Transverse colon (tissue), 4 donors: ENCODE results near the gene DNLZ.

Experiments used
- EP300 ChIP-seq: sonication (generic); formaldehyde crosslinking; IDR thresholded peaks from one replicate; pipeline ENCODE4 v1.6.1; 2017; ENCODE audit warnings: antibody characterized with exemption, low read depth
- POLR2A ChIP-seq: fragments of 450-650 bp; IDR thresholded peaks from one replicate; pipeline ENCODE4 v1.6.1; 2016; ENCODE audit warnings: antibody characterized with exemption, mild to moderate bottlenecking, moderate library complexity
- POLR2AphosphoS5 ChIP-seq, 3 donors: sonication (generic); formaldehyde crosslinking; IDR thresholded peaks; one replicate each; pipeline ENCODE4 v1.6.1; 2016; ENCODE audit warnings: antibody characterized with exemption in 3 of 3
- TF ChIP-seq, protein P1 (sequence below), 5 experiments: fragments of 200-600 bp in 3 of 5; fragments of 450-650 bp in 2 of 5; sonication (generic) in 3 of 5; IDR thresholded peaks; 1 replicate in 2 of 5; 2 replicates in 3 of 5; pipeline ENCODE4 v1.5.1; 2016 to 2017; ENCODE audit warnings: antibody characterized with exemption in 5 of 5, inconsistent platforms in 3 of 5, mild to moderate bottlenecking in 2 of 5, moderate library complexity in 1 of 5

DNA sequence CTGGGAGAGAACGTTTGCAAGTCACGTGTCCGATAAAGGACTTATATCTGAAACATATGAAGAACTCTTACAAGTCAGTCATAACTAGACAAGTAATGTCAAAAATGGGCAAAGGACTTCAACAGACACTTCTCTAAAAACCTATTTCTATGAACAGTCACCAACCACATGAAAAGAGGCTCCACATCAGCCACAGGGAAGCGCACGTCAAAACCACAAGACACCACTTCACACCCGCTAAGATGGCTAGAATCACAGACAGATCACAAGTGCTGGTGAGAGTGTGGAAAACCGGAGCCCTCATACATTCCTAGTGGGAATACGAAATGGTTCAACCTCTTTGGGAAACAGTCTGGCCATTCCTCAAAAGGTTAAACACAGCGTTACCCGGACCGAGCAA is 21.5 kb upstream of the DNLZ start:
- TF ChIP-seq, protein P1, sequence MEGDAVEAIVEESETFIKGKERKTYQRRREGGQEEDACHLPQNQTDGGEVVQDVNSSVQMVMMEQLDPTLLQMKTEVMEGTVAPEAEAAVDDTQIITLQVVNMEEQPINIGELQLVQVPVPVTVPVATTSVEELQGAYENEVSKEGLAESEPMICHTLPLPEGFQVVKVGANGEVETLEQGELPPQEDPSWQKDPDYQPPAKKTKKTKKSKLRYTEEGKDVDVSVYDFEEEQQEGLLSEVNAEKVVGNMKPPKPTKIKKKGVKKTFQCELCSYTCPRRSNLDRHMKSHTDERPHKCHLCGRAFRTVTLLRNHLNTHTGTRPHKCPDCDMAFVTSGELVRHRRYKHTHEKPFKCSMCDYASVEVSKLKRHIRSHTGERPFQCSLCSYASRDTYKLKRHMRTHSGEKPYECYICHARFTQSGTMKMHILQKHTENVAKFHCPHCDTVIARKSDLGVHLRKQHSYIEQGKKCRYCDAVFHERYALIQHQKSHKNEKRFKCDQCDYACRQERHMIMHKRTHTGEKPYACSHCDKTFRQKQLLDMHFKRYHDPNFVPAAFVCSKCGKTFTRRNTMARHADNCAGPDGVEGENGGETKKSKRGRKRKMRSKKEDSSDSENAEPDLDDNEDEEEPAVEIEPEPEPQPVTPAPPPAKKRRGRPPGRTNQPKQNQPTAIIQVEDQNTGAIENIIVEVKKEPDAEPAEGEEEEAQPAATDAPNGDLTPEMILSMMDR (IDR thresholded peaks at IDR 0.05): no peak
- TF ChIP-seq POLR2A (no peak), EP300 (no peak), POLR2AphosphoS5 (IDR thresholded peaks at IDR 0.05) (no peak)
